OCI-LY3 (cell line): ENCODE data around the gene EPHB2.

Experiments
- H2AFZ ChIP-seq: fragments of 200-600, 300-600 bp; shearing (Covaris generic); 2 replicates; pipeline ENCODE4 v1.6.0; 2014; ENCODE audit warnings: antibody characterized with exemption, low read depth, low read length
- H3K27ac ChIP-seq: fragments of 200-600, 300-600 bp; sonication (generic); 2 replicates; pipeline ENCODE4 v1.5.1; 2014; ENCODE audit warnings: mild to moderate bottlenecking, low read length, moderate library complexity, mixed read lengths
- H3K27me3 ChIP-seq: fragments of 200-600, 300-600 bp; sonication (generic); 2 replicates; pipeline ENCODE4 v1.6.1; 2014; ENCODE audit warnings: low read depth, low read length, mixed read lengths
- H3K36me3 ChIP-seq: fragments of 200-600, 300-600 bp; sonication (generic); replicated peaks from 2 replicates; pipeline ENCODE3; 2014; ENCODE audit warnings: low read depth, low read length, mixed read lengths
- H3K4me1 ChIP-seq: fragments of 300-600, 200-600 bp; sonication (generic); 2 replicates; pipeline ENCODE4 v1.6.1; 2014; ENCODE audit warnings: low read length, mixed read lengths
- H3K4me2 ChIP-seq: fragments of 200-600, 300-600 bp; sonication (generic); 2 replicates; pipeline ENCODE4 v1.6.1; 2014; ENCODE audit warnings: low read length, mixed read lengths
- H3K4me3 ChIP-seq: fragments of 300-600, 200-600 bp; sonication (generic); 2 replicates; pipeline ENCODE4 v1.5.1; 2014; ENCODE audit warnings: antibody characterized with exemption, mild to moderate bottlenecking, low read length, moderate library complexity
- H3K79me2 ChIP-seq: fragments of 300-600, 200-600 bp; shearing (Covaris generic); 2 replicates; pipeline ENCODE4 v1.6.1; 2014; ENCODE audit warnings: mild to moderate bottlenecking, low read length, mixed read lengths
- H3K9ac ChIP-seq: fragments of 300-600, 200-600 bp; shearing (Covaris generic); 2 replicates; pipeline ENCODE4 v1.6.0; 2014; ENCODE audit warnings: mild to moderate bottlenecking, low read length, moderate library complexity
- H3K9me3 ChIP-seq: fragments of 200-600, 300-600 bp; shearing (Covaris generic); 2 replicates; pipeline ENCODE4 v1.6.1; 2014; ENCODE audit warnings: low read length, mixed read lengths; ENCODE audit not compliant: insufficient read depth
- H4K20me1 ChIP-seq: fragments of 200-600, 300-600 bp; sonication (generic); 2 replicates; pipeline ENCODE4 v1.6.1; 2016; ENCODE audit warnings: low read length, mixed read lengths; ENCODE audit not compliant: insufficient read depth
- EZH2phosphoT487 ChIP-seq: fragments of 200-600 bp; shearing (Covaris generic); IDR thresholded peaks from 2 replicates; pipeline ENCODE4 v1.6.1; 2018; ENCODE audit warnings: antibody characterized with exemption, mixed run types, low read depth
- TF ChIP-seq, protein P1 (sequence below): fragments of 200-600, 300-600 bp; sonication (generic); IDR thresholded peaks from 2 replicates; pipeline ENCODE4 v1.5.1; 2014; ENCODE audit warnings: antibody characterized with exemption, low read length, low read depth

EPHB2 gene

DNA sequence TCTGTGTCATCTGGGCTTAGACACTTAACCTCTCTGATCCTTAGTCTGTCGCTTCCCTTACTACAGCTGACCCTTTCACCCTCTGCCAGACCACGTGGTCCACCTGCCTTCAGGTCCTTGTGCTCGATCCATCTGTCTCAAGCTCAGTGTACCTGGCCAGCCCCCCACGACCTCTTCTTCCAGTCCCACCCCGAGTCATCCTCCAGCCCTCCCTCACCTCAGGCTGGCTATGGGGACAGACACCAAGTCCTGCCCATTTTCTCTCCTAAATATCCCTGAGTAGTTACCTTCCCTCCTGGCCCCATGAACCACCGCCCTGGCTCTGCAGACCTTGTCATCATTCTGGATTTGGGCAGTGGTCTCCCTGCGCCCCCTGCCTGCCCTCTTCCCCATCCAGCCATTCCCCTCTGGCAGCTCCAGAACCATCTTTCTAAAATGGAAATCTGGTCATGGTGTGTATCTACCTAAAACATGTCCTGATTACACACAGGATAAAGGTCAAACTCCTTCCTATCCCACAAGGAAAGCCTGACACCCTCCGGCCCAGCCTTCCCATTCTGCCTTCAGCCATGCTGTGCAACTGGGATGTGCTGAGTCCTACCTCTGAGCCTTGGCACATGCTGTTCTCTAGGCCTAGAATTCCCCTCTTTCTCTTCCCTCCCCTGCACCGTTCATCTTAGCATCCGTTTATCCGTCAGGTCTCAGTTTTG is 107.6 kb downstream of the EPHB2 start:
- Histone ChIP-seq H3K9ac (no peak overlapping the region), H3K9me3 (no peaks in the 10 kb centered on the region), H3K4me3 (no peak overlapping the region), H3K4me2 (no peak overlapping the region), H4K20me1 (no peaks in the 10 kb centered on the region), H3K79me2 (no peaks in the 10 kb centered on the region), H3K27me3 (no peaks in the 10 kb centered on the region), H3K4me1 (no peaks in the 10 kb centered on the region), H2AFZ (no peak overlapping the region), H3K27ac (no peak overlapping the region), H3K36me3 (no peaks in the 10 kb centered on the region)
- TF ChIP-seq, protein P1, sequence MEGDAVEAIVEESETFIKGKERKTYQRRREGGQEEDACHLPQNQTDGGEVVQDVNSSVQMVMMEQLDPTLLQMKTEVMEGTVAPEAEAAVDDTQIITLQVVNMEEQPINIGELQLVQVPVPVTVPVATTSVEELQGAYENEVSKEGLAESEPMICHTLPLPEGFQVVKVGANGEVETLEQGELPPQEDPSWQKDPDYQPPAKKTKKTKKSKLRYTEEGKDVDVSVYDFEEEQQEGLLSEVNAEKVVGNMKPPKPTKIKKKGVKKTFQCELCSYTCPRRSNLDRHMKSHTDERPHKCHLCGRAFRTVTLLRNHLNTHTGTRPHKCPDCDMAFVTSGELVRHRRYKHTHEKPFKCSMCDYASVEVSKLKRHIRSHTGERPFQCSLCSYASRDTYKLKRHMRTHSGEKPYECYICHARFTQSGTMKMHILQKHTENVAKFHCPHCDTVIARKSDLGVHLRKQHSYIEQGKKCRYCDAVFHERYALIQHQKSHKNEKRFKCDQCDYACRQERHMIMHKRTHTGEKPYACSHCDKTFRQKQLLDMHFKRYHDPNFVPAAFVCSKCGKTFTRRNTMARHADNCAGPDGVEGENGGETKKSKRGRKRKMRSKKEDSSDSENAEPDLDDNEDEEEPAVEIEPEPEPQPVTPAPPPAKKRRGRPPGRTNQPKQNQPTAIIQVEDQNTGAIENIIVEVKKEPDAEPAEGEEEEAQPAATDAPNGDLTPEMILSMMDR: no peak
- TF ChIP-seq EZH2phosphoT487: no peak

DNA sequence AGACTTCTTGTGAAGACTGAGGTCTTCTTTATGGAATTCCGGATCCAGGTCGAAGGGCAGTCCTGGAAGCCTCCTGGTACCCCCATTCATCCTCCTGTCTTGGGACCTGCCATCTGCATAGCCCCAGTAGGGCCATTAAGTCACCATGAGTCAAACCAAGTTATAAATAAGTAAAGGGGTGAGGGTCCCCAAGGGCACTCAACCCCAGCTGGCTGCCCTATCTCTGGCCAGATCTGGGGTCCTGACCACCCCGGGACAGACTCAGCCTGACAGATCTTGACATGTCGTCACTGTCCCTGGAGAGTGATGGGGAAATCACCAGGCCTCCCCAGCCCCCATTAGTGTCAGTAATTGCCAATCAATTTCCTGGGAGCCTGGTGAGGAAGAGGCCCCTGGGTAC is 108.7 kb downstream of the EPHB2 start:
- Histone ChIP-seq H3K36me3 (no peaks in the 10 kb centered on the region), H3K9me3 (no peaks in the 10 kb centered on the region), H3K9ac (no peak overlapping the region), H3K79me2 (no peaks in the 10 kb centered on the region), H4K20me1 (no peaks in the 10 kb centered on the region), H3K4me2 (no peak overlapping the region), H3K4me3 (no peak overlapping the region), H3K27ac (no peak overlapping the region), H2AFZ (no peak overlapping the region), H3K27me3 (no peaks in the 10 kb centered on the region), H3K4me1 (no peaks in the 10 kb centered on the region)
- TF ChIP-seq, protein P1: no peak
- TF ChIP-seq EZH2phosphoT487: no peak

GRCh38 chr1:22821027-22821426 is 110.4 kb downstream of the EPHB2 start:
- no peaks in the 10 kb centered on the region for H3K79me2 ChIP-seq
- no peak overlapping the region for H3K27ac ChIP-seq
- no peak overlapping the region for H3K4me3 ChIP-seq
- H4K20me1 ChIP-seq: no peaks in the 10 kb centered on the region
- no peaks in the 10 kb centered on the region for H3K9me3 ChIP-seq
- no peaks in the 10 kb centered on the region for H3K27me3 ChIP-seq
- H3K4me1 ChIP-seq: no peaks in the 10 kb centered on the region
- H3K36me3 ChIP-seq: no peaks in the 10 kb centered on the region
- no peak overlapping the region for H3K9ac ChIP-seq
- no peak for TF ChIP-seq EZH2phosphoT487
- TF ChIP-seq, protein P1: no peak
- no peak overlapping the region for H3K4me2 ChIP-seq
- H2AFZ ChIP-seq: no peak overlapping the region

- no peaks in the 10 kb centered on the region for H3K4me1 ChIP-seq
- H3K79me2 ChIP-seq: no peaks in the 10 kb centered on the region
- H3K4me2 ChIP-seq: no peak overlapping the region
- H3K36me3 ChIP-seq: no peaks in the 10 kb centered on the region
- H2AFZ ChIP-seq: no peak overlapping the region
- no peak overlapping the region for H3K4me3 ChIP-seq
- no peaks in the 10 kb centered on the region for H3K27me3 ChIP-seq
- no peak for TF ChIP-seq EZH2phosphoT487
- TF ChIP-seq, protein P1: no peak
- H3K9me3 ChIP-seq: no peaks in the 10 kb centered on the region
- H3K27ac ChIP-seq: no peak overlapping the region
- H3K9ac ChIP-seq: no peak overlapping the region
- no peaks in the 10 kb centered on the region for H4K20me1 ChIP-seq
Observed at GRCh38 chr1:22822371-22822770, 111.7 kb downstream of the EPHB2 start.
